GM21529 (cell line): Measurements from ENCODE around the gene AP1G1.
"Not testable (repeated sequence)": the region's sequence is repeated elsewhere in the genome, so short reads cannot be mapped to it uniquely, and the experiment has no call there.

Experiments used
- ATAC-seq: cut with Tn5 transposase; IDR thresholded peaks from one replicate; pipeline ENCODE4 v1.9.1; 2021; ENCODE audit not compliant: unreplicated experiment

Gene AP1G1

GRCh38 chr16:71808593-71809459 is at the start of gene AP1G1:
Gene AP1G1, minus strand, starts transcription at chr16:71808834. Its CDS starts 19,355 bp downstream, at chr16:71789479.
- ATAC-seq = peak; percentile 77

DNA sequence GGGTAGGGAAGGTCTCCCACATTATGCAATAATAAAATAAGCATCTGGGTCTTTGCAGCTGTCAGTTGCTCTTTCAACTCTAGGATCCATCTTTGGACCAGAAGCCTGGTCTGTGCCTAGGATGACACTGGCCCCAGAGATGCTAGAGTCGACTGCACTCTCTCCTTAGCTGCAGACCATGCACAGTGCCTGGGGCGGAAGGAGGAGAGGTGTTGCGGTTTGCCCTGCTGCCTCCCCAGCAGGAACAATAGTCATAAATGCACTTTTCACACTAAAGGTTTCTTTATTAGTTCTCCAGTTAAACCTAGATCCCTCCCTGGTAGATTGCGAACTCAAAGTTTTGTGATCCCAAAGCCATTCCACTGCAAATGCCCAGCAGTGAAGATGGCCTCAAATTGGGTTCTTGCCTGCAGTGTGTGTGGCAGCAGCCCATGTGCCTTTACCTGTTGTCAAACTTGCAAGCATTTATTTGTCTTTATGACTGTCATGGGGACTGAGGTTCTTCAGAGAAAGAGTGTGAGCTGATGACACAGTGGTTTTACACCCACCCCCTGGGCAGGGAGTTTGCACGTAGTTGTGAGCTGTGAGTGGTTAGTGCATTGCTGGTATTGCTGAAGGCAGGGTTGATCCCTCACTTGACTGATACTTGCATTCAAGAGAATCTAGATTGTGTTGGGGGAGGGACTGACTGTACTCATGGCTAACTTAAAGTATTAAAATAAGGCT is 47.5 kb upstream of the AP1G1 start:
- no peak for ATAC-seq

DNA sequence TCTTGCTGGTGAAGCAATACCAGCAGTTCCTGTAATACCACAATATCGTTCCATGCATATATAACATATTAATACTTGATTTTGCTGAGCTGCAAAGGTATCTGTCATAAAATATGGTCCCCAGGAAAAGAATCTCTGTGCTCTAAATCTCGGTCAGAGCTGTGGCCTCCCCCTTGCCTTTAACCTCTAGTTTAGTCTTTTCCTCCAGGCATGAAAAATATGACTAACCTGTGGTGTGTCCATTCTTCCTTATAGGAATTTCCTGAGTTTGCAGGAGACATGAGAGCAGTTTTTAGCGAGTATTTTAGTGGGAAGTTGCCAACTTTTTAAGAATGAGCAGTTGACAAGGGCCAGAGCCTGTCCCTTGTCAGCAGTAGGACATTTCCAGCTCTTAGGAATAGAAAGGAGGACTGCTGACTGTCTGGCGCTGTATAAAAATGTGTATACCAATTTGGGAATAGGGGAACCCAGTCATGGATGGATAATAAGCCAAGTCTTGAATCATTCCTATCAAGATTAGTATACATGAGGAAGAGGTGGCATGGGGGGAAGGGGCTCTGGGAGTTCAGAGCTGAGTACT is 45.8 kb upstream of the AP1G1 start:
- no peak for ATAC-seq

DNA sequence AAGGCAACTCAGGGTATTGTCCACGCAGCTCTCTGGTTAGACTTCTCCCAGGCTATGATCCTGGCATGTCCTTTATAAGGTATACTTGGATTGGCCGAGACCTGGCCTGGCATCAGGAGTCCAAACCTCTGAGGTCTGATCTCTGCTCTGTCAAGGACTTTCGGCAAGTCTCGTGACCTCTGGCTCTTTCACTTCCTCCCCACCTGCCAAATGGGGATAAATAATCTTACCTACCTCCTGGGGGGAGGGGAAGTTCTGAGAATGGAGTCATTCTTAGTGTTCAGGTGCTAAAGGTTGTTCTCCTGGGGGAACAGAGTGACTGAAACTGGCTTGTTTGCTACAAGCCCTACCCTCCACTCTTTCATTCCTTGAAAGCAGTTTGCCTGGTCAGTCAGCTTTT is 44.8 kb upstream of the AP1G1 start:
- peak; percentile 74 for ATAC-seq

GRCh38 chr16:71852561-71852960 is 43.9 kb upstream of the AP1G1 start:
- no peak for ATAC-seq

- ATAC-seq = no peak
These were observed 43.5 kb upstream of the AP1G1 start for GRCh38 chr16:71852158-71852557.

- no peak for ATAC-seq
These were observed 43.1 kb upstream of the AP1G1 start for GRCh38 chr16:71851746-71852145.

- ATAC-seq = no peak
These were observed 40.0 kb upstream of the AP1G1 start for GRCh38 chr16:71848622-71849021.

DNA sequence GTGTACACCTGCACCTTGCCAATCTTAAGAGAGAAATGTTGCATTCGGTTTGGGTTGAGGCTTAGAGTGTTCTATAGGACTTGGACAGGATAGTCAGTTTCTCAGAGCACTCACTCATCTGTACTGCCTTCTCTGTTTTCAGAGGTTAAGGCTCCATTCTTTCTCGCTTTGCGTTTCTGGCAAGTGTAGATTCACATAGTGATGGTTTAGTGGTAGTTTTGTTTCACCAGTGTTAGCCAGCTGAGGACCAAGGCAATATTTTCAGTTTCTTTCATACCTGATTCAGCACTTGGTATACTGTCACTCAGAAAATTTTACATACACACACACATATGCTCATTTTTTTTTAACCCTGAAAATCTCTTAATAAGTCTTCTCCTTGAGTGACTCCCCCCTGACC is 38.5 kb upstream of the AP1G1 start:
- no peak for ATAC-seq

DNA sequence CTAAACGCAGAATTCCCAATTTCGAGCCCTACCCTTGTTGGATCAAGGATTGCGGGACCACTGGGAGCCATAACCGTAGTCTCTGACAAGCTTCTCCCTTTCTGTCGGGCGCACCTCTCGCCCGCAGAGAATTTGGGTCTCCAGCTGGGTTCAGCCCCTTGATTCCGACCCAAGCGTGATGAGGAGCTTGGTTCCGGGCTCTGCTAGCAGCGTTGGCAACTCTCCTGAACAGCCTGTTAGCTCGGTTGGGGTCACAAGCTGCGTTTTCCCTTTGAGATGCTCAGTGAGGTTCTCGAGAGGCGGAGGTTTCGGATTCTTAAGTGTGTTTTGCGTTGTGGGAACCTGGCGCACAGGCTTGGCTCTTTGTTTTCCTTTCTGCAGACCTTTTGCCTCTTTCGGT is 37.8 kb upstream of the AP1G1 start:
- ATAC-seq = no peak

- ATAC-seq = peak; percentile 64
These were observed 37.2 kb upstream of the AP1G1 start, which contains the start of gene ATXN1L for GRCh38 chr16:71845639-71846430. Gene ATXN1L, plus strand, starts transcription at chr16:71845976. Its CDS starts 3,765 bp downstream, at chr16:71849741.

DNA sequence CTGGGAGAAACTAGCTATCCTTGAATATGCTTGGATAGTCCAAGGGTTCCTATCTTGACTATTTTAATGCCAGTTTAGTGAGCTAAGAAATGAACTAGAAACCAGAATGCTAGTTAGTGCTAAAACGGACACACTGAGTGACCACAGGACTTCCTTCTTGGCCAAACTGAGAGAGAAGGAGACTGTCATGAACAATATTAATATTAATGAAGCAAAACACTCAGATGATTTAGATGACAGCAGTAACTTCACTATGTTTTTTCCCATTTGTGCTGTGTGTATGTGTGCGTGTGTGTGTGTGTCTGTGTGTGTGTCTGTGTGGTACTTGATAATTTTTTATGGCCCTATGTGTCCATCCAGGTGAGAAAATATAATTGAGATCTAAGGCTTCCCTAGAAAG is 34.9 kb upstream of the AP1G1 start:
- ATAC-seq = peak; percentile 22

- ATAC-seq = no peak
These were observed 31.4 kb upstream of the AP1G1 start for GRCh38 chr16:71840052-71840451.

DNA sequence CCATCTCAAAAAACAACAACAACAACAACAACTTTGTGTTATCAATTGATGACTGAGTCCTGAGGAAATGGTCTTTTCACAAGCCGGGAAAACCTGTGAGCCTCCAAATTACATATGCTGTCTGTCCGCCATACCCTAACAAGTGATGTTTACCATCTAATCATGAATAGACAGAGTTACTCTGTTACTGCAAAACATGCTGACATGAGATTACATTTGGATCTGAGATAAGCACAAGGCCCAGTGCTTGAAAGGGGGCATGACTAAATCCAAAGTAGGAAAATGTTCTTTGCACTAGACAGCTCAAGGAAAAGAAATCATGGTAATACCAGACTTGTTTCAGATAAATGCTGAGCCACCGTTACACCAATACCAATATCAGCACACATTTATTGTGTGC is 28.5 kb upstream of the AP1G1 start:
- no peak for ATAC-seq

DNA sequence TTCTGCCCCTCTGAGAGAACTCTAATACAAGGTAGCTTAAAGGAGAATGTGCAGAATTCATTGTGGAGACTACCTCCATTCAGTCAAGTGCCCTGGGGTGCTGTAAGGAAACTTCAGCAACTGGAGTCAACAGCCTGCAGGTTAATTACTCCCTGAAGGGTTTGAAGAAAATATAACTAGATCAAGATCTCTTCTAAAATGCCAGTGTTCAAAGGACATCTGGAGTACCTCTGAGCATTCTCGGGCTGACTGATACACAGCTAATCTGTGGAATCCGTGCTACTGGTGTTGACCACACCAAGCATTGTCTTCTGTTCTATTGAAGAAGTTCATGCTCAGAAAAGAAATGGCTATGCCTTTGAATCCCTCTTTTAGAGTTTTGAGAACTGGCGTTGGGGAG is 25.7 kb upstream of the AP1G1 start:
- no peak for ATAC-seq

GRCh38 chr16:71832112-71832511 is 23.5 kb upstream of the AP1G1 start:
- not testable (repeated sequence) for ATAC-seq

DNA sequence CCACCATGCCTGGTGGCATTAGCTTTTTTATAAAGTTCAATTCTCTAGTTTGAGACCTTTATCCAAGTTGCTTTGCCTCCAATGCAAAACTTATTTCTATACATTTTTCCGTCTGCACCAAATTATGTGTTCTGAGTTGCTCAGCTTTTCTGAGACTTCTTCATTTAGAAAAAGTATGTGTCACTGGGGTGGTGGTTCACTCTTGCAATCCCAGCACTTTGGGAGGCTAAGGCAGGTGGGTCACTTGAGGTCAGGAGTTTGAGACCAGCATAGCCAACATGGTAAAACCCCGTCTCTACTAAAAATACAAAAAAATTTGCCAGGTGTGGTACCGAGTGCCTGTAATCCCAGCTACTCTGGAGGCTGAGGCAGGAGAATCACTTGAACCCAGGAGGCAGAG is 23.1 kb upstream of the AP1G1 start:
- not testable (repeated sequence) for ATAC-seq

DNA sequence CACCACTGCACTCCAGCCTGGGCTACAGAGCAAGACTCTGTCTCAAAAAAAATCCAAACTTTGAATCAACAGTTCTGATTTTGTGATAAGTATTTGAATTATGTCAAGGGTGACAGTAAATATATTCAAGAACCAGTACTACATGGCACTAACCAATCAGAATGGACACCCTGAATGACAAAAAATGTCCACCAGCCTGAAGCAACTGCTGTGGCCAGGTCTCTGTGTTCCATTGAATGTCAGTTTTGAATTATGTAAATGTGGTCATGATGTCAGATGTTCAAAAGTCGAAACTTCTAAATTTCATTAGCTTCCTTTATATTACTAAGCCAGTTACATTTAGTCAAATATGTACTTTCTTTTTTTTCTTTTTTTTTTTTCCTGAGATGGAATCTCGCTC is 21.7 kb upstream of the AP1G1 start:
- ATAC-seq = no peak

GRCh38 chr16:71826533-71827017 is 17.9 kb upstream of the AP1G1 start:
- no peak for ATAC-seq

GRCh38 chr16:71817155-71817500 is 8.5 kb upstream of the AP1G1 start:
- not testable (repeated sequence) for ATAC-seq

DNA sequence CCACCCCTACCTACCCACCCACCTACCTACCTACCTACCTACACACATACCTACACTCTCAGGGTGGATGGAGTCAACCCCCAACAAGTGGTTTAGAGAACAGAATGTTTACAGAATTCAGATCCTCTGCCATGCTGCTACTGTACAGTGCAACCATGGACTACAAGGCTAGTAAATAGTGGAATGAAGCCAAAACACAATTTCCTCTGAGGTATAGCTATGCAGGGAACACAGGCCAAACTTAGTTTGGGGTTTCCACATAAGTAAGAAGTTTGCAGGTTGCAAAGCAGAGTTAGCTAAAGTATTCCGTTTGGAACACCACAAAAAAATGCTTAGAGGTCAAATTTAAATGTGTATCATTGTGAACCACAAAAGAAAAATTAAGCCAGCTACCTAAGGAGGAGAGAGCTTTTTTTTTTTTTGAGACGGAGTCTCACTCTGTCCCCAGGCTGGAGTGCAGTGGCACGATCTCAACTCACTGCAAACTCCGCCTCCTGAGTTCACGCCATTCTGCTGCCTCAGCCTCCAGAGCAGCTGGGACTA is 2.7 kb upstream of the AP1G1 start:
- ATAC-seq = no peak
